Hindlimb muscle (tissue), 1 donor: ENCODE measurements around the gene HS3ST5. TPM values are rescaled to one million over a fixed set of nuclear protein-coding genes. Genes with fewer than 3 reads are reported as not detected.
"Not testable (repeated sequence)": the region's sequence is repeated elsewhere in the genome, so short reads cannot be mapped to it uniquely, and the experiment has no call there.

ENCODE experiments used
- DNase-seq: peaks from one replicate; pipeline ENCODE4 v3.0.0-alpha.2; 2013
- polyA plus RNA-seq: library from polyadenylated mRNA; unstranded; fragments of 120-200 nt; gene quantifications from one replicate; pipeline ENCODE4 v1.2.1, GENCODE V29; 2013; ENCODE audit not compliant: insufficient read length

HS3ST5 gene
- polyA plus RNA-seq, 1 donor, result 0.72 TPM

GRCh38 chr6:114327074-114327473 is 15.7 kb downstream of the HS3ST5 start:
- no peak for DNase-seq

GRCh38 chr6:114323784-114324183 is 19.0 kb downstream of the HS3ST5 start:
- no peak for DNase-seq

GRCh38 chr6:114319749-114320148 is 23.1 kb downstream of the HS3ST5 start:
- no peak for DNase-seq

GRCh38 chr6:114315831-114316595 is 26.8 kb downstream of the HS3ST5 start:
- no peak for DNase-seq

- not testable (repeated sequence) for DNase-seq
Measured at GRCh38 chr6:114313816-114314215, 29.0 kb downstream of the HS3ST5 start.

- no peak for DNase-seq
Measured at GRCh38 chr6:114312931-114313330, 29.9 kb downstream of the HS3ST5 start.

- DNase-seq, result no peak
Measured at GRCh38 chr6:114310053-114310452, 32.8 kb downstream of the HS3ST5 start.

- DNase-seq, result peak; percentile 24
Measured at GRCh38 chr6:114304304-114304887, 38.4 kb downstream of the HS3ST5 start.

- DNase-seq, result no peak
Measured at GRCh38 chr6:114301596-114302219, 41.1 kb downstream of the HS3ST5 start.

GRCh38 chr6:114297135-114297534 is 45.7 kb downstream of the HS3ST5 start:
- no peak for DNase-seq

GRCh38 chr6:114292431-114292830 is 50.4 kb downstream of the HS3ST5 start:
- DNase-seq, result no peak

- DNase-seq, result no peak
Measured at GRCh38 chr6:114291428-114291827, 51.4 kb downstream of the HS3ST5 start.

- no peak for DNase-seq
Measured at GRCh38 chr6:114290864-114291263, 52.0 kb downstream of the HS3ST5 start.

- DNase-seq, result no peak
Measured at GRCh38 chr6:114288701-114289495, 53.9 kb downstream of the HS3ST5 start.

- no peak for DNase-seq
Measured at GRCh38 chr6:114287461-114287860, 55.4 kb downstream of the HS3ST5 start.

GRCh38 chr6:114286211-114286610 is 56.6 kb downstream of the HS3ST5 start:
- no peak for DNase-seq

- no peak for DNase-seq
Measured at GRCh38 chr6:114284281-114284680, 58.5 kb downstream of the HS3ST5 start.

- no peak for DNase-seq
Measured at GRCh38 chr6:114282292-114282691, 60.5 kb downstream of the HS3ST5 start.

GRCh38 chr6:114281496-114281895 is 61.3 kb downstream of the HS3ST5 start:
- DNase-seq, result no peak

GRCh38 chr6:114280239-114280982 is 62.4 kb downstream of the HS3ST5 start:
- no peak for DNase-seq

GRCh38 chr6:114277220-114277619 is 65.6 kb downstream of the HS3ST5 start:
- no peak for DNase-seq

- DNase-seq, result no peak
Measured at GRCh38 chr6:114276783-114277182, 66.0 kb downstream of the HS3ST5 start.
